Mesenchymal stem cell (in vitro differentiated cells and primary cell): ENCODE measurements around the gene VPS51.

Source experiments
- DNase-seq: peaks from one replicate; pipeline ENCODE4 v3.0.0-alpha.2; 2013
- H2AFZ ChIP-seq: one replicate; pipeline ENCODE4 v1.6.1; 2013; ENCODE audit warnings: low read depth, mild to moderate bottlenecking, control low read depth, inconsistent platforms, low read length, moderate library complexity
- H2AK5ac ChIP-seq: 2 replicates; pipeline ENCODE4 v1.6.1; 2013; ENCODE audit warnings: low read length, moderate library complexity, mild to moderate bottlenecking, inconsistent platforms; ENCODE audit not compliant: severe bottlenecking
- H2BK120ac ChIP-seq: one replicate; pipeline ENCODE4 v1.6.1; 2013; ENCODE audit warnings: low read depth, mild to moderate bottlenecking, inconsistent platforms, low read length, moderate library complexity
- H2BK12ac ChIP-seq, 2 experiments: one replicate each; pipeline ENCODE4 v1.6.1; 2013; ENCODE audit warnings: inconsistent platforms in 2 of 2, low read length in 2 of 2, mild to moderate bottlenecking in 2 of 2, moderate library complexity in 2 of 2, control low read depth in 1 of 2
- H2BK15ac ChIP-seq: one replicate; pipeline ENCODE4 v1.6.1; 2013; ENCODE audit warnings: mild to moderate bottlenecking, low read depth, inconsistent platforms; ENCODE audit not compliant: poor library complexity, severe bottlenecking
- H2BK5ac ChIP-seq: 2 replicates; pipeline ENCODE4 v1.6.1; 2013; ENCODE audit warnings: low read depth, mild to moderate bottlenecking, low read length, control low read depth, inconsistent platforms; ENCODE audit not compliant: poor library complexity, severe bottlenecking
- H3K14ac ChIP-seq, 2 experiments: one replicate each; pipeline ENCODE4 v1.6.1; 2013; ENCODE audit warnings: inconsistent platforms in 2 of 2, low read length in 2 of 2, control low read depth in 1 of 2, mild to moderate bottlenecking in 1 of 2, moderate library complexity in 1 of 2
- H3K18ac ChIP-seq, 2 experiments: one replicate each; pipeline ENCODE4 v1.6.1; 2013; ENCODE audit warnings: inconsistent platforms in 2 of 2, low read length in 2 of 2, control low read depth in 1 of 2, low read depth in 1 of 2, mild to moderate bottlenecking in 1 of 2
- H3K23ac ChIP-seq, 2 experiments: one replicate each; pipeline ENCODE4 v1.6.1; 2013; ENCODE audit warnings: inconsistent platforms in 2 of 2, low read length in 2 of 2, mild to moderate bottlenecking in 2 of 2, moderate library complexity in 2 of 2, control low read depth in 1 of 2
- H3K27ac ChIP-seq: 2 replicates; pipeline ENCODE4 v1.5.1; 2013; ENCODE audit warnings: mild to moderate bottlenecking, moderate library complexity, low read length, control low read depth, inconsistent platforms; ENCODE audit not compliant: poor library complexity, severe bottlenecking
- H3K27me3 ChIP-seq, 2 experiments: 2 replicates each; pipeline versions ENCODE4 v1.6.1 to v1.7.0; 2013; ENCODE audit warnings: low read length in 2 of 2, mild to moderate bottlenecking in 2 of 2, moderate library complexity in 2 of 2, control low read depth in 1 of 2, inconsistent platforms in 1 of 2; ENCODE audit not compliant: control insufficient read depth in 1 of 2, insufficient read depth in 1 of 2
- H3K36me3 ChIP-seq, 2 experiments: 2 replicates each; pipeline versions ENCODE4 v1.6.1 to v1.7.0; 2013; ENCODE audit warnings: low read length in 2 of 2, control low read depth in 1 of 2, inconsistent platforms in 1 of 2, low read depth in 1 of 2, mild to moderate bottlenecking in 1 of 2; ENCODE audit not compliant: insufficient read depth in 2 of 2, control insufficient read depth in 1 of 2
- H3K4ac ChIP-seq, 2 experiments: one replicate each; pipeline ENCODE4 v1.6.1; 2013; ENCODE audit warnings: inconsistent platforms in 2 of 2, low read length in 2 of 2, mild to moderate bottlenecking in 2 of 2, moderate library complexity in 2 of 2, control low read depth in 1 of 2, low read depth in 1 of 2
- H3K4me1 ChIP-seq: 2 replicates; pipeline ENCODE4 v1.6.1; 2013; ENCODE audit warnings: low read depth, low read length, control low read depth; ENCODE audit not compliant: control insufficient read depth, insufficient read depth
- H3K4me2 ChIP-seq: 2 replicates; pipeline ENCODE4 v1.6.1; 2013; ENCODE audit warnings: low read length, mild to moderate bottlenecking, inconsistent platforms; ENCODE audit not compliant: poor library complexity, severe bottlenecking
- H3K4me3 ChIP-seq, 2 experiments: 2 replicates each; pipeline versions ENCODE4 v1.5.1 to v1.7.0; 2013; ENCODE audit warnings: low read length in 2 of 2, mild to moderate bottlenecking in 2 of 2, control low read depth in 1 of 2, low read depth in 1 of 2; ENCODE audit not compliant: insufficient read depth in 1 of 2
- H3K79me1 ChIP-seq: replicated peaks from 2 replicates; pipeline ENCODE4 v1.6.1; 2013; ENCODE audit warnings: mild to moderate bottlenecking, control low read depth, low read length, inconsistent platforms; ENCODE audit not compliant: poor library complexity, severe bottlenecking
- H3K9ac ChIP-seq: 2 replicates; pipeline ENCODE4 v1.7.0; 2013; ENCODE audit warnings: mild to moderate bottlenecking, low read length, moderate library complexity
- H3K9me3 ChIP-seq: 2 replicates; pipeline ENCODE4 v1.7.0; 2013; ENCODE audit warnings: mild to moderate bottlenecking, low read length; ENCODE audit not compliant: control insufficient read depth
- H4K8ac ChIP-seq: one replicate; pipeline ENCODE4 v1.6.1; 2013; ENCODE audit warnings: inconsistent platforms, mild to moderate bottlenecking, low read length, moderate library complexity
- H4K91ac ChIP-seq: one replicate; pipeline ENCODE4 v1.6.1; 2013; ENCODE audit warnings: mild to moderate bottlenecking, low read length, inconsistent platforms
- WGBS: methylation state at CpG from one replicate; pipeline ENCODE4 v1.1.7; 2013; ENCODE audit warnings: mixed read lengths; 5-methylcytosine and 5-hydroxymethylcytosine counted together

Gene VPS51

GRCh38 chr11:65096926-65097325 is 912 bp downstream of the VPS51 start:
- Histone ChIP-seq H3K79me1 (peaks cover 15% of the 10 kb centered on the region), H3K18ac (no peak overlapping the region), H2BK5ac (no peak overlapping the region), H3K14ac (no peak overlapping the region), H2BK12ac (no peak overlapping the region), H2AK5ac (no peak overlapping the region), H3K23ac (no peak overlapping the region), H3K4ac (no peak overlapping the region), H3K4me2 (peak overlapping the region; percentile 23), H3K27ac (no peak overlapping the region), H2BK15ac (no peak overlapping the region), H2BK120ac (no peak overlapping the region), H3K9me3 (no peaks in the 10 kb centered on the region), H4K8ac (no peak overlapping the region), H3K27me3 (no peaks in the 10 kb centered on the region), H3K9ac (peak overlapping the region; percentile 90), H4K91ac (no peak overlapping the region), H3K36me3 (peaks cover 2 to 7% of the 10 kb centered on the region in 2 experiments), H2AFZ (no peak overlapping the region), H3K4me3 (peak overlapping the region; percentile 35 to 86), H3K4me1 (peaks cover 10% of the 10 kb centered on the region)
- 73% methylated on average over 7 of the region's 8 CpGs for WGBS
- DNase-seq: no peak

GRCh38 chr11:65100674-65101350 is 4.8 kb downstream of the VPS51 start:
- no peak overlapping the region for H3K18ac ChIP-seq
- no peak overlapping the region for H2AK5ac ChIP-seq
- H4K8ac ChIP-seq: no peak overlapping the region
- H3K4me2 ChIP-seq: no peak overlapping the region
- H2BK5ac ChIP-seq: no peak overlapping the region
- H3K79me1 ChIP-seq: peaks cover 30% of the 10 kb centered on the region
- H2AFZ ChIP-seq: no peak overlapping the region
- no peak overlapping the region for H2BK12ac ChIP-seq
- H2BK120ac ChIP-seq: no peak overlapping the region
- no peak overlapping the region for H3K9ac ChIP-seq
- H3K4me3 ChIP-seq: no peak overlapping the region
- H3K23ac ChIP-seq: no peak overlapping the region
- H4K91ac ChIP-seq: no peak overlapping the region
- no peaks in the 10 kb centered on the region for H3K9me3 ChIP-seq
- H2BK15ac ChIP-seq: no peak overlapping the region
- no peaks in the 10 kb centered on the region for H3K27me3 ChIP-seq
- H3K27ac ChIP-seq: no peak overlapping the region
- H3K4ac ChIP-seq: no peak overlapping the region
- peaks cover 8% of the 10 kb centered on the region for H3K4me1 ChIP-seq
- DNase-seq: no peak
- 98% methylated on average over 4 of the region's 6 CpGs for WGBS
- H3K14ac ChIP-seq: no peak overlapping the region
- peaks cover 8 to 17% of the 10 kb centered on the region in 2 experiments for H3K36me3 ChIP-seq

- Histone ChIP-seq H2AK5ac (no peak overlapping the region), H4K8ac (no peak overlapping the region), H3K23ac (no peak overlapping the region), H2BK120ac (no peak overlapping the region), H3K27ac (no peak overlapping the region), H2BK15ac (no peak overlapping the region), H3K4me3 (no peak overlapping the region), H3K9me3 (no peaks in the 10 kb centered on the region), H3K4ac (no peak overlapping the region), H3K79me1 (peaks cover 35% of the 10 kb centered on the region), H4K91ac (no peak overlapping the region), H3K4me2 (no peak overlapping the region), H3K36me3 (peaks cover 14 to 17% of the 10 kb centered on the region in 2 experiments), H3K27me3 (no peaks in the 10 kb centered on the region), H2BK5ac (no peak overlapping the region), H3K14ac (no peak overlapping the region), H3K9ac (no peak overlapping the region), H2AFZ (no peak overlapping the region), H3K4me1 (peaks cover 7% of the 10 kb centered on the region), H2BK12ac (no peak overlapping the region), H3K18ac (no peak overlapping the region)
- no peak for DNase-seq
- WGBS: 96% methylated on average over 8 of the region's 8 CpGs
Observed at GRCh38 chr11:65102142-65103095, 6.4 kb downstream of the VPS51 start.

GRCh38 chr11:65103476-65103875 is 7.5 kb downstream of the VPS51 start:
- no peak overlapping the region for H2BK120ac ChIP-seq
- no peak for DNase-seq

More at GRCh38 chr11:65103476-65103875, 7.5 kb downstream of the VPS51 start:
- H3K4me1 ChIP-seq: peaks cover 7% of the 10 kb centered on the region
- no peak overlapping the region for H3K14ac ChIP-seq
- H2AFZ ChIP-seq: no peak overlapping the region
- H2AK5ac ChIP-seq: no peak overlapping the region
- H3K4me3 ChIP-seq: no peak overlapping the region
- peaks cover 12 to 24% of the 10 kb centered on the region in 2 experiments for H3K36me3 ChIP-seq
- no peaks in the 10 kb centered on the region for H3K9me3 ChIP-seq
- no peak overlapping the region for H3K4me2 ChIP-seq
- H3K27me3 ChIP-seq: no peaks in the 10 kb centered on the region
- no peak overlapping the region for H2BK5ac ChIP-seq
- no peak overlapping the region for H3K18ac ChIP-seq
- no peak overlapping the region for H4K8ac ChIP-seq
- H3K4ac ChIP-seq: no peak overlapping the region
- no peak overlapping the region for H2BK12ac ChIP-seq
- H3K9ac ChIP-seq: no peak overlapping the region
- H3K27ac ChIP-seq: no peak overlapping the region
- H3K23ac ChIP-seq: no peak overlapping the region
- no peak overlapping the region for H2BK15ac ChIP-seq
- peaks cover 38% of the 10 kb centered on the region for H3K79me1 ChIP-seq
- no peak overlapping the region for H4K91ac ChIP-seq
